Erythroblast (primary cell): ENCODE results near the gene MAP3K13.
"Not testable (repeated sequence)": the region's sequence is repeated elsewhere in the genome, so short reads cannot be mapped to it uniquely, and the experiment has no call there.

Experiments used
- DNase-seq, 2 experiments: peaks; one replicate each; lab custom pipeline; 2025; lab: John Stamatoyannopoulos, UW
- GATA1 ChIP-seq: IDR thresholded peaks from 2 replicates; pipeline ENCODE4 v1.6.1; 2011; ENCODE audit warnings: low read depth, mild to moderate bottlenecking, control low read depth, low read length, moderate library complexity
- POLR2A ChIP-seq: IDR thresholded peaks from 2 replicates; pipeline ENCODE4 v1.6.1; 2011; ENCODE audit warnings: mild to moderate bottlenecking, low read length

MAP3K13 gene

DNA sequence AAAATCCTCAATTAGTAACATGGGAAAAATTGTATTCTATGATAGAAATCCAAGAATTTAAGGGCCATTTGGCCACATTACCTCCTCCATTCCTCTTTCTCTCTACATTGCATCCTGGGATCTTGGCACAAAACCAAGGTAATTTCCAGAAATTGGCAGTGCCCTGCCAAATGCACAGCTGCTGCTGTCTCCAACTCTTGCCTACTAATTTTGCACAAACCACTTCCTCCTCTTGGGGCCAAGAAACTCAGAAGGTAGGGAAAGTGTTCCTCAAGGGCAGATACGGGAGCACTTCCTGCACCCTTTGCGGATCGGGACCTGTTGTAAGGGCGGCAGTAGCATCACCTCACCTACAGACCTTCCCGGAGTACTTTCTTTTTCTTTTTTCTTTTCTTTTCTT, 57.8 kb downstream of the MAP3K13 start:
- no peak for DNase-seq
- TF ChIP-seq GATA1 (no peak), POLR2A (no peak)

DNA sequence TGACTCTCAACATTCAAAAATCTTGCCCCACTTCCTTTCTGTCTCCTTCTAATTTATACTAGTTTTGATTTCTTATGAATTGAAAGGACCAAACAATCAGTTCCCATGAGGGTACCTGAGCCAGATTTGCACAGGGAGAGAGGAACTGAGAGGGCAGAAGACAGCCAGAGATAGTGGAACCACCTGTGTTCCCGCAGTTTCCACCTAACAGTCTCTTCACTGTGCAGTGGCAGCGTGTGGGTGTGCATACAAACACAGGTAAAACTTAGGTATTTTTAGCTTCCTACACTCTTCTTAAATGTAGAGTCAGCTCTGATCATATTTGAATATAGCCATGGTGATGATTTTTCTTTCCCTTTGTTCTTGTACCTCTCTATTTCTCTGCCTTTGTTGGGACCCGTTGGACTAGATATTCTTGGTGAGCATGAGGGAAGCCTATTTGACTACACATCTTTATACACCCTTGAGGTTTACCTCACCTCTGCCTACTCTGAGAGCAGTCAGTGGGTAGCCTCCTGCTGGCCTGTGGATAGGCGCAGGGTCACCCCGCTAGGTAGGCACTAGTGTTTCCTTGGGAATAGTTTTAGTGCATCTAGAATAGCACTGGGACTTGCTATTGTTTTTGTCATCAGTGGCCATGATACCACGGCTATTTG, 58.8 kb downstream of the MAP3K13 start:
- TF ChIP-seq POLR2A, result no peak
- TF ChIP-seq GATA1, result no peak

GRCh38 chr3:185422677-185423076, 59.7 kb downstream of the MAP3K13 start:
- DNase-seq, result no peak
- TF ChIP-seq GATA1 (no peak), POLR2A (no peak)

More for the DNA sequence above, 58.8 kb downstream of the MAP3K13 start:
- no peak for DNase-seq

- DNase-seq, result peak; percentile 72 to 74
- TF ChIP-seq GATA1, result no peak
- no peak for TF ChIP-seq POLR2A
These were observed 60.2 kb downstream of the MAP3K13 start for GRCh38 chr3:185423178-185423577.

GRCh38 chr3:185424435-185424834, 61.5 kb downstream of the MAP3K13 start:
- TF ChIP-seq GATA1 (no peak), POLR2A (no peak)

DNA sequence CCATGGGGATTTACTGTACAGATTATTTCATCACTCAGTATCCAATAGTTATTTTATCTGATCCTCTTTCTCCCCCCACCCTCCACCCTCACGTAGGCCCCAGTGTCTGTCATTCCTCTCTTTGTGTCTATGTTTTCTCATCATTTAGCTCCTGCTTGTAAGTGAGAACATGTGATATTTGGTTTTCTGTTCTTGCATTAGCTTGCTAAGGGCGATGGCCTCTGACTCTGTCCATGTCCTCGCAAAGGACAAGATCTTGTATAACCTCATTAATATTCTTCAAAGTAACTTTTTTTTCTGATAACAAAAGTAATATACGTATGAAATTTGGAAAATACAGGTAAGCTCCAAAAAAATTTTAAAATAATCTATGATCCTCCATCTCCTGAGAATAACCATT, 67.4 kb downstream of the MAP3K13 start:
- DNase-seq, result no peak
- TF ChIP-seq GATA1, result no peak
- no peak for TF ChIP-seq POLR2A

More at GRCh38 chr3:185424435-185424834, 61.5 kb downstream of the MAP3K13 start:
- DNase-seq, result no peak

- no peak for DNase-seq
- TF ChIP-seq POLR2A (no peak), GATA1 (no peak)
These were observed 77.0 kb downstream of the MAP3K13 start for GRCh38 chr3:185439745-185440466.

DNA sequence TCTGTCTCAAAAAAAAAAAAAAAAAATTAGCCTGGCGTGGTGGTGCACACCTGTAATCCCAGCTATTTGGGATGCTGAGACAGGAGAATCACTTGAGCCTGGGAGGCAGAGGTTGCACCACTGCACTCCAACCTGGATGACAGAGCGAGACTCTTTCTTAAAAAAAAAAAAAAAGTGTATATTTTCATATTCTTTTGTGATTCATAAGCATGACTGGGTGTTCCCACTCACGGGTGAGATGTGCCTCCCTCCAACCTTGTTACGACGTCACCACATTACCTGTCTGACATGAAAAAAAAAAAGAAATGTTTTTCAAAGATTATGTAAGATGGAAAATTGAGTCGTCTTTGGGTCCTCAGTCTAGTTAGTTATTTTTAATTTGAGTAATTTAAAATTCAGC, 79.1 kb downstream of the MAP3K13 start:
- DNase-seq, result no peak
- TF ChIP-seq GATA1, result no peak
- TF ChIP-seq POLR2A, result no peak

DNA sequence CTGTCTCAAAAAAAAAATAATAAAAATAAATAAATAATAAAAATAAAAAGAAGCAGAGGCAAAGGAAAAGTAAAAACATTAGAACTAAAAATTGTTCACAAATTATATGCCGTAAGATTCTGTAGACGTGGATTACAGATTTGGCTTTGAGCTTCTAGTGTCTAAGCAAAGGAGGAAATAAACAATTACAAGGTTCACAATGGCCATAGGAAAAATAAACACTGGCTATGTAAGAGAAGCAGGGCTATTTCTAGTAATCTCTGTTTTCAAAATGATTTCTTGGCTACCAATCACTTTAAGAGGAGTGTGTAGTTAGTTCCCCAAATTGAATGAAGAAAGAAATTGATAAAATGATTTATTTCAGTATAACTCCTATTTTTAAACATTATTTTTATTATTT, 81.4 kb downstream of the MAP3K13 start:
- TF ChIP-seq POLR2A (no peak), GATA1 (no peak)
- no peak for DNase-seq

GRCh38 chr3:185448107-185448506, 85.2 kb downstream of the MAP3K13 start:
- no peak for DNase-seq
- TF ChIP-seq POLR2A (no peak), GATA1 (no peak)

DNA sequence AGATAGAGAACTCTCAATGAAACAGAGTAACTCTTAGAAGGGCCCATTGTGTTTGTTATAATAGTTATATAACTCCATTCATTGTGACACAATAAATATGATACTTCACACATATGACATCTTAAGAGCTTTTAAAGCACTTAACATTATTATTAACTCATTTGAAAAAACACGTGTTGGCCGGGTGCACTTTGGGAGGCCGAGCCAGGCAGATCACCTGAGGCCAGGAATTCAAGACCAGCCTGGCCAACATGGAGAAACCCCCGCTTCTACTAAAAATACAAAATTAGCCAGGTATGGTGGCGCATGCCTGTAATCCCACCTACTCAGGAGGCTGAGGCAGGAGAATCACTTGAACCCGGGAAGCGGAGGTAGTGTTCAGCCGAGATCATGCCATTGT, 88.5 kb downstream of the MAP3K13 start:
- not testable (repeated sequence) for DNase-seq

- no peak for TF ChIP-seq GATA1
- no peak for TF ChIP-seq POLR2A
- DNase-seq, result no peak
These were observed 94.4 kb downstream of the MAP3K13 start for GRCh38 chr3:185457376-185457775.

DNA sequence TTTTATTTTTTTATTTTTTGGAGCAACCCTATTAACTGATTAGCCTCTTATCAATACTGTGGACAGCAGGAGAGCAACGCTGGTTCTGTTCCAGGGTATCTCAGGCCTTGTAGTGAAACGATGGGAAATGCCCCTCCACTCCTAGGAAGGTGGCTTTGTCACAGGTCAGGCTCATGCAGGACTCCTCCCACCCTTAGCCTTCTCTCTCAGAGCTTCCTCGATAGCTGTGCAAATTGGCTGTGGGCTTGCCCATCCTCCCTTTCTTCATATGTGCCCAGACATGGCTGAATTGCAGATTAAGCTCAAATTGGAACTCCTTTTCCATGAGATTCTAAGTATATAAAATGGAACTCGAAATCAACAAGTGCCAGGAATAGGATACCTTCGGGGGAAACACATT, 97.4 kb downstream of the MAP3K13 start:
- DNase-seq, result no peak
- TF ChIP-seq POLR2A, result no peak
- no peak for TF ChIP-seq GATA1

- no peak for TF ChIP-seq POLR2A
- no peak for TF ChIP-seq GATA1
- peak in 1 of 2 experiments; percentile 13 for DNase-seq
These were observed 97.9 kb downstream of the MAP3K13 start for GRCh38 chr3:185460719-185461350.

- no peak for DNase-seq
- TF ChIP-seq POLR2A (no peak), GATA1 (no peak)
These were observed 102.5 kb downstream of the MAP3K13 start for GRCh38 chr3:185465471-185465870.

DNA sequence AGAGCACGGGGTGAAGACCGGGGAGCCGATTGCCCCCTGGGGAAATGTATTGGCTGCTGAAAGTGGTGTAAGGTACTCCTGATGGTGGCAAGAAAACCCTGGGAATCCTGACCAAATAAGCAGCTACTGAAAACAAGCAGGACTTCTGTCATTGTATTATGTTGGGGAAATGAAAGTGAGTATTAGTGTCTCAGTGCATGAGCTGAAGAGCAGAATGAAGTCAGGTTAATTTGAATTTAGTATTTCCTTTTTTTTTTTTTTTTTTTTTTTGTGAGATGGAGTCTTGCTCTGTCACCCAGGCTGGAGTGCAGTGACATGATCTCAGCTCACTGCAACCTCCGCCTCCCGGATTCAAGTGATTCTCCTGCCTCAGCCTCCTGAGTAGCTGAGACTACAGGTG, 103.2 kb downstream of the MAP3K13 start:
- not testable (repeated sequence) for DNase-seq
